A549 (cell line): ENCODE results near the gene PPIH. TPM values are rescaled to one million over a fixed set of nuclear protein-coding genes. Genes with fewer than 3 reads are reported as not detected.
"Not testable (repeated sequence)": the region's sequence is repeated elsewhere in the genome, so short reads cannot be mapped to it uniquely, and the experiment has no call there.

ENCODE experiments used
- ATAC-seq, 2 experiments: fragments of 200-7000 bp in 1 of 2; fragments of >200 bp in 1 of 2; cut with Nextera tagmentation in 1 of 2; cut with Tn5 transposase in 1 of 2; 3 replicates each; pipeline versions ENCODE4 v1.8.0 to v1.9.1; 2018 to 2020; ENCODE audit warnings: mild to moderate bottlenecking in 1 of 2, moderate library complexity in 1 of 2
- CTCF ChIA-PET: fragments of 300-600 bp; sonication (Branson Sonifier 250); formaldehyde crosslinking; extraction: SDS; loops from one replicate; lab custom pipeline; 2021; ENCODE audit warnings: antibody characterized with exemption, inconsistent platforms; lab: Yijun Ruan, JAX
- POLR2A ChIA-PET: fragments of 350-600 bp; formaldehyde crosslinking; extraction: SDS; loops from one replicate; lab custom pipeline; 2021; ENCODE audit warnings: antibody characterized with exemption, inconsistent platforms; lab: Yijun Ruan, JAX
- DNase-seq, 2 experiments: peaks; one replicate each; pipeline versions ENCODE4 v3.0.0 to v3.0.0-alpha.2; 2011 to 2016; ENCODE audit warnings: low read depth in 1 of 2, low spot score in 1 of 2
- FAIRE-seq: peaks from 2 replicates; lab custom pipeline; 2011; peaks lifted over from hg19 to GRCh38; lab: Jason Lieb, UNC
- H3K27ac ChIP-seq, 2 experiments: fragments of >200 bp; sonication (Bioruptor Twin); formaldehyde crosslinking; 3 replicates each; pipeline ENCODE4 v1.5.1; 2016 to 2017
- H3K4me1 ChIP-seq: fragments of >200 bp; sonication (Bioruptor Twin); formaldehyde crosslinking; 3 replicates; pipeline ENCODE4 v1.6.1; 2016
- H3K4me2 ChIP-seq: fragments of >200 bp; sonication (Bioruptor Twin); formaldehyde crosslinking; 3 replicates; pipeline ENCODE4 v1.6.1; 2016
- H3K4me3 ChIP-seq: fragments of >200 bp; sonication (Bioruptor Twin); formaldehyde crosslinking; 3 replicates; pipeline ENCODE4 v1.5.1; 2016
- H3K9me3 ChIP-seq: fragments of >200 bp; sonication (Bioruptor Twin); formaldehyde crosslinking; 3 replicates; pipeline ENCODE4 v1.6.1; 2016
- BCL3 ChIP-seq: fragments of >200 bp; sonication (Bioruptor Twin); formaldehyde crosslinking; IDR thresholded peaks from 3 replicates; pipeline ENCODE4 v1.6.1; 2016
- CTCF ChIP-seq: fragments of >200 bp; sonication (Bioruptor Twin); formaldehyde crosslinking; IDR thresholded peaks from 3 replicates; pipeline ENCODE4 v1.5.1; 2016
- E2F6 ChIP-seq: IDR thresholded peaks from 2 replicates; pipeline ENCODE4 v1.6.1; 2012; ENCODE audit warnings: low read depth, borderline replicate concordance
- ELK1 ChIP-seq: fragments of 150-350 bp; IDR thresholded peaks from 2 replicates; pipeline ENCODE4 v1.6.1; 2014; ENCODE audit warnings: low read depth, mild to moderate bottlenecking, low read length
- HMGXB4 ChIP-seq: fragments of 250-450 bp; sonication (Bioruptor Pico); IDR thresholded peaks from 2 replicates; pipeline ENCODE4 v1.5.0; 2021; ENCODE audit warnings: mild to moderate bottlenecking, moderate library complexity, borderline replicate concordance
- HOXA7 ChIP-seq: fragments of 250-450 bp; sonication (Bioruptor Pico); IDR thresholded peaks from 2 replicates; pipeline ENCODE4 v1.5.0; 2020; ENCODE audit warnings: mild to moderate bottlenecking, moderate library complexity
- HOXB13 ChIP-seq: fragments of 250-450 bp; sonication (Bioruptor Pico); IDR thresholded peaks from 2 replicates; pipeline ENCODE4 v1.5.0; 2020; ENCODE audit warnings: low read depth, mild to moderate bottlenecking, moderate library complexity
- JUN ChIP-seq, 2 experiments: fragments of >200 bp; sonication (Bioruptor Twin); formaldehyde crosslinking; IDR thresholded peaks; 2 replicates in 1 of 2; 3 replicates in 1 of 2; pipeline ENCODE4 v1.6.1; 2016 to 2017
- JUNB ChIP-seq: fragments of >200 bp; sonication (Bioruptor Twin); formaldehyde crosslinking; IDR thresholded peaks from 2 replicates; pipeline ENCODE4 v1.6.1; 2016
- KDM1A ChIP-seq: fragments of 200-600 bp; sonication (generic); IDR thresholded peaks from 2 replicates; pipeline ENCODE4 v1.6.1; 2016; ENCODE audit warnings: low read depth, mild to moderate bottlenecking
- MAFK ChIP-seq: fragments of 450-650 bp; IDR thresholded peaks from 2 replicates; pipeline ENCODE4 v1.6.1; 2014; ENCODE audit not compliant: partially characterized antibody
- NFE2L2 ChIP-seq: fragments of 150-350 bp; conservative IDR thresholded peaks from 2 replicates; pipeline ENCODE4 v1.6.1; 2014; ENCODE audit warnings: low read length
- RFX5 ChIP-seq: fragments of 450-650 bp; IDR thresholded peaks from 2 replicates; pipeline ENCODE4 v1.7.1; 2014; ENCODE audit warnings: antibody characterized with exemption, mild to moderate bottlenecking, moderate library complexity
- SMC3 ChIP-seq: fragments of >200 bp; sonication (Bioruptor Twin); formaldehyde crosslinking; IDR thresholded peaks from 3 replicates; pipeline ENCODE4 v1.6.1; 2018; ENCODE audit warnings: inconsistent platforms
- SREBF2 ChIP-seq: fragments of 450-650 bp; IDR thresholded peaks from 2 replicates; pipeline ENCODE4 v1.6.1; 2014; ENCODE audit warnings: mild to moderate bottlenecking, moderate library complexity
- TP53 ChIP-seq: fragments of 250-450 bp; sonication (Bioruptor Pico); IDR thresholded peaks from 2 replicates; pipeline ENCODE4 v1.5.0; 2021; ENCODE audit warnings: mild to moderate bottlenecking, moderate library complexity
- USF2 ChIP-seq: fragments of 450-650 bp; IDR thresholded peaks from 2 replicates; pipeline ENCODE4 v1.6.1; 2014; ENCODE audit warnings: antibody characterized with exemption
- ZSCAN20 ChIP-seq: fragments of 250-450 bp; sonication (Bioruptor Pico); IDR thresholded peaks from 2 replicates; pipeline ENCODE4 v1.8.0; 2022; ENCODE audit warnings: mild to moderate bottlenecking, moderate library complexity
- polyA plus RNA-seq, 4 experiments: library from polyadenylated mRNA; depleted of rRNA in 3 of 4; stranded (reverse); fragments of >200 nt; fragmentation: RNase III in 1 of 4; extraction: RNeasy Plus Mini Kit Qiagen cat#74134 plus additional on column Dnase treatment in 1 of 4; gene quantifications; 2 replicates in 3 of 4; 3 replicates in 1 of 4; pipeline ENCODE4 v1.2.3, GENCODE V29; 2011 to 2017

PPIH gene
- polyA plus RNA-seq, 2 of the 4 experiments (the other 2 are of a cell fraction), result 59.0 to 68.9 TPM

- DNase-seq (no peak), ATAC-seq (no peak), FAIRE-seq (no peak)
- no peak overlapping the region for H3K4me3 ChIP-seq
- CTCF ChIA-PET, result no interaction called here
- POLR2A ChIA-PET, result interaction anchor here (0.9 kb wide), 1 partner anchor 31 kb away, joined by 3 read pairs; the partner anchor contains the start of gene YBX1
- H3K9me3 ChIP-seq, result peaks cover 6% of the 10 kb centered on the region; the same call in 2 of the 3 replicates
- H3K4me2 ChIP-seq, result no peak overlapping the region
- no peak for TF ChIP-seq SMC3
- no peak for TF ChIP-seq MAFK
- no peak for TF ChIP-seq JUNB
- no peak for TF ChIP-seq BCL3
- no peak for TF ChIP-seq TP53 (CRISPR knock-in tag)
- TF ChIP-seq ELK1, result no peak
- TF ChIP-seq KDM1A, result no peak
- TF ChIP-seq USF2, result no peak
- no peak for TF ChIP-seq SREBF2
- TF ChIP-seq HMGXB4 (CRISPR knock-in tag), result no peak
- no peak for TF ChIP-seq CTCF
- TF ChIP-seq JUN (IDR thresholded peaks at IDR 0.05), result no peak
- no peak for TF ChIP-seq NFE2L2
- TF ChIP-seq ZSCAN20, result no peak
- TF ChIP-seq E2F6, result no peak
- TF ChIP-seq RFX5, result no peak
- TF ChIP-seq HOXB13 (CRISPR knock-in tag), result no peak
- no peak for TF ChIP-seq HOXA7 (CRISPR knock-in tag)
- TF ChIP-seq, all 56 proteins: peak for 0
- Histone ChIP-seq H3K27ac (no peak overlapping the region), H3K4me1 (no peaks in the 10 kb centered on the region)
Measured at GRCh38 chr1:42713293-42713692, 55.1 kb downstream of the PPIH start.

- H3K27ac ChIP-seq, H3K4me3 ChIP-seq, H3K9me3 ChIP-seq, H3K4me1 ChIP-seq, CTCF ChIA-PET, DNase-seq, ATAC-seq, H3K4me2 ChIP-seq, FAIRE-seq: not testable (repeated sequence)
- POLR2A ChIA-PET, result interaction anchor here (0.7 kb wide), 1 partner anchor 1102 kb away, joined by 3 read pairs; no protein-coding TSS in a partner anchor
Measured at GRCh38 chr1:42714441-42714840, 56.2 kb downstream of the PPIH start.
